ENCODE measurements around the gene MRC1.

The MRC1 gene

GRCh38 chr10:17793823-17794644, 15.1 kb upstream of the MRC1 start:
- no peak for TF ChIP-seq CTCF (IDR thresholded peaks at IDR 0.05; ENCODE audit: poor library complexity, severe bottlenecking)
- Histone ChIP-seq H3K36me3 (ENCODE audit: low read depth) (no peaks in the 10 kb centered on the region), H3K27ac (ENCODE audit: poor library complexity, severe bottlenecking) (no peak overlapping the region), H3K27me3 (ENCODE audit: insufficient read depth, poor library complexity, severe bottlenecking) (no peaks in the 10 kb centered on the region), H3K4me1 (ENCODE audit: insufficient read depth, poor library complexity, severe bottlenecking) (no peaks in the 10 kb centered on the region), H3K4me3 (ENCODE audit: severe bottlenecking) (no peak overlapping the region), H3K9me3 (ENCODE audit: severe bottlenecking) (no peaks in the 10 kb centered on the region)
- no peak for DNase-seq (ENCODE audit: low spot score)
- ATAC-seq (ENCODE audit: low read depth): no peak

GRCh38 chr10:17795083-17795482, 14.1 kb upstream of the MRC1 start:
- ATAC-seq (ENCODE audit: low read depth) (no peak), DNase-seq (ENCODE audit: low spot score) (no peak)
- no peaks in the 10 kb centered on the region for H3K36me3 ChIP-seq (ENCODE audit: low read depth)
- no peaks in the 10 kb centered on the region for H3K9me3 ChIP-seq (ENCODE audit: severe bottlenecking)
- H3K27ac ChIP-seq (ENCODE audit: poor library complexity, severe bottlenecking): no peak overlapping the region
- H3K4me3 ChIP-seq (ENCODE audit: severe bottlenecking): no peak overlapping the region
- TF ChIP-seq CTCF (IDR thresholded peaks at IDR 0.05; ENCODE audit: poor library complexity, severe bottlenecking): no peak
- H3K27me3 ChIP-seq (ENCODE audit: insufficient read depth, poor library complexity, severe bottlenecking): no peaks in the 10 kb centered on the region
- no peaks in the 10 kb centered on the region for H3K4me1 ChIP-seq (ENCODE audit: insufficient read depth, poor library complexity, severe bottlenecking)

- H3K27me3 ChIP-seq (ENCODE audit: insufficient read depth, poor library complexity, severe bottlenecking): no peaks in the 10 kb centered on the region
- H3K4me3 ChIP-seq (ENCODE audit: severe bottlenecking): no peak overlapping the region
- no peaks in the 10 kb centered on the region for H3K4me1 ChIP-seq (ENCODE audit: insufficient read depth, poor library complexity, severe bottlenecking)
- H3K36me3 ChIP-seq (ENCODE audit: low read depth): no peaks in the 10 kb centered on the region
- no peaks in the 10 kb centered on the region for H3K9me3 ChIP-seq (ENCODE audit: severe bottlenecking)
- DNase-seq (ENCODE audit: low spot score) (no peak), ATAC-seq (ENCODE audit: low read depth) (no peak)
- no peak for TF ChIP-seq CTCF (IDR thresholded peaks at IDR 0.05; ENCODE audit: poor library complexity, severe bottlenecking)
- no peak overlapping the region for H3K27ac ChIP-seq (ENCODE audit: poor library complexity, severe bottlenecking)
Observed at GRCh38 chr10:17795813-17796594, 13.1 kb upstream of the MRC1 start.

- Histone ChIP-seq H3K9me3 (ENCODE audit: severe bottlenecking) (no peaks in the 10 kb centered on the region), H3K27ac (ENCODE audit: poor library complexity, severe bottlenecking) (no peak overlapping the region), H3K36me3 (ENCODE audit: low read depth) (no peaks in the 10 kb centered on the region), H3K4me1 (ENCODE audit: insufficient read depth, poor library complexity, severe bottlenecking) (peaks cover 8% of the 10 kb centered on the region), H3K4me3 (ENCODE audit: severe bottlenecking) (no peak overlapping the region), H3K27me3 (ENCODE audit: insufficient read depth, poor library complexity, severe bottlenecking) (no peaks in the 10 kb centered on the region)
- DNase-seq (ENCODE audit: low spot score) (no peak), ATAC-seq (ENCODE audit: low read depth) (no peak)
- TF ChIP-seq CTCF (IDR thresholded peaks at IDR 0.05; ENCODE audit: poor library complexity, severe bottlenecking): no peak
Observed at GRCh38 chr10:17801507-17801906, 7.6 kb upstream of the MRC1 start.
